ENCODE data around the gene ALDH1L1. TPM values are rescaled to one million over a fixed set of nuclear protein-coding genes. Genes with fewer than 3 reads are reported as not detected.

ALDH1L1 gene
- polyA plus RNA-seq, 10 donors = 0.15 to 0.44 (median 0.23) TPM

DNA sequence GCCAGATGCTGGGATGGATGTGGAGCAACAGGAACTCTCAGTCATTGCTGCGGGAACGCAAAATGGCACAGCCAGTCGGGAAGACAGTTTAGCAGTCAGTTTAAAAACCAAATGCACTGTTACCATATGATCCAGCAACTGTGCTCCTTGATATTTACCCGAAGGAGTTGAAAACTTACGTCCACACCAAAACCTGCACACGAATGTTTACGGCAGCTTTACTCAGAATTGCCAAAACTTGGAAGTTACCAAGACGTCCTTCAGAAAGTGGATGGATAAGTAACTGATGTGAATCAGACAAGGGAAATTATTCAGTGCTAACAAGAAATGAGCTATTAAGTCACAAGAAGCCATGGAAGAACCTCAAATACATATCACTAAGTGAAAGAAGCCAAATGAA lies 60.4 kb downstream of the ALDH1L1 start:
- DNase-seq = no peak

- no peak for DNase-seq
These were observed 61.2 kb downstream of the ALDH1L1 start for GRCh38 chr3:126119008-126119675.

DNA sequence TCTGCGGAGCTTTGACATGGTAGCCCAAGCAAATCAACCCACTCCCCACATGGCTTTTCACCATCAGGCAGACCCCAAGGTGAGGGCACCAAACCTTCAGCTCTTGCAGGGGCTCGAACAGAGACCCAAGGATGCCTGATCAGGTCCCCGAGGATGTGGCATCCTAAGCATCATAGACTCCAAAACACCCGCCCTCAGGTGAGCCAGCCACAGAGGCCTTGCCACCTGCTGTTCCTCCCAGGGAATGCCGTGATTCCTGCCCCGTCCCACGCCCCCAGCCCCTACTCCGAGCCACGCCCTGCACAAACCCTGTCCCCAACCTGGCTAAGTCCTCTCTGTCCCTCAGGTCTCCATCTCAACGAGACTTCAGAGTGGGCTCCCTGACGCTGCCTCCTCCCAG lies 61.8 kb downstream of the ALDH1L1 start:
- DNase-seq = no peak

DNA sequence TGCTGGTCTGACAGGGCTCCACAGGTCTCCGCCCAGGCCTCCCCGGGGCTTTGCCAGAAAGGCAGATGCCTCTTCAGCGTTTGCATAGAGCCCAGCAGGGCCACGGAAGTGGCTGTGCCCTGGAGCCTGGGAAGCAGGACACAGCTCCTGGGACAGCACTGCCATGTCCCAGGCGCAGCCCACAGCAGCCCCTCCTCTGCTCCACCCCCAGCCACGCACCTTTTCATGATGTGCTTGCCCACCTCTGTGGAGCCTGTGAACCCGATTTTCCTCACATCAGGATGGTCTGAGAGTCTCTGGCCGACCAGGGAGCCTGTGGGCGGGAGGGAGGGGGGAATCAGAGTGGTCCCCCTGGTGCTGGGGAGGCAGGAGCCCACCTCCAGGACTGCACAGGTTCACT lies 62.6 kb downstream of the ALDH1L1 start:
- DNase-seq = no peak

- DNase-seq = no peak
These were observed 63.2 kb downstream of the ALDH1L1 start for GRCh38 chr3:126117212-126117611.

GRCh38 chr3:126116526-126116925 lies 63.9 kb downstream of the ALDH1L1 start:
- no peak for DNase-seq

- no peak for DNase-seq
These were observed 65.7 kb downstream of the ALDH1L1 start for GRCh38 chr3:126114443-126115386.

- DNase-seq = no peak
These were observed 66.5 kb downstream of the ALDH1L1 start for GRCh38 chr3:126113733-126114442.

GRCh38 chr3:126113238-126113555 lies 67.2 kb downstream of the ALDH1L1 start:
- no peak for DNase-seq

DNA sequence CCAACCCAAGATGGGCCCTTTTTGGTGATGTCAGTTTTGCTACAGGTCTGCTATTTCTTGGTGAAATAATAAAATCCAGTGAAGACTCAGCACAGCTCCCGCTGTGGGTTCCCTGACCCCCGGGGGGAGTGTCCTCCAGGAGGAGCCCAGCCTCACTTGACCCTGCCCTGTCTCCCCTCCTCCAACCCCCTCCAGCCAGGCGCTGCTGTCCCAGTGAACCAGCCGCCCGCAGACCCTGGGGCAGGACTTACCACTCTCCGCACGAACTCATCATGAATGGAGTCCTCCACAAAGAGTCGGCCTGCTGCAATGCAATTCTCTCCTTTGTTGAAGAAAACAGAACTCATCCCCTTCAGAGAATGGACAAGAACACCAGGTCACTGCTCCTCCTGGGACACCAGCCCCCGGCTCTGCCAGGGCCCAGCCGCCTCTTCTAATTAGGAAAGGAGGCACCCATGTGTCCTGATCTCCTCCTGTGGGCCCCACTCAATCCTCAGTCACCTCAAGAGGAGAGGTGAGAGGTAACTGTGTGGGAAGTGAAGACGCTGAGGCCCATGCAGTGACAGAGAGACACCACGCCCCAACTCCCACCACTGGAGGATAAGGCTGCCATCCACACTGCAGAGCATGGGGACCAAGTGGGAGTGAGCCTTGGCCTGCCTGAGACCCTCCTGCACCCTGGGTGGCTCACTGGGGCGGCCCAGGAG lies 67.7 kb downstream of the ALDH1L1 start:
- no peak for DNase-seq

DNA sequence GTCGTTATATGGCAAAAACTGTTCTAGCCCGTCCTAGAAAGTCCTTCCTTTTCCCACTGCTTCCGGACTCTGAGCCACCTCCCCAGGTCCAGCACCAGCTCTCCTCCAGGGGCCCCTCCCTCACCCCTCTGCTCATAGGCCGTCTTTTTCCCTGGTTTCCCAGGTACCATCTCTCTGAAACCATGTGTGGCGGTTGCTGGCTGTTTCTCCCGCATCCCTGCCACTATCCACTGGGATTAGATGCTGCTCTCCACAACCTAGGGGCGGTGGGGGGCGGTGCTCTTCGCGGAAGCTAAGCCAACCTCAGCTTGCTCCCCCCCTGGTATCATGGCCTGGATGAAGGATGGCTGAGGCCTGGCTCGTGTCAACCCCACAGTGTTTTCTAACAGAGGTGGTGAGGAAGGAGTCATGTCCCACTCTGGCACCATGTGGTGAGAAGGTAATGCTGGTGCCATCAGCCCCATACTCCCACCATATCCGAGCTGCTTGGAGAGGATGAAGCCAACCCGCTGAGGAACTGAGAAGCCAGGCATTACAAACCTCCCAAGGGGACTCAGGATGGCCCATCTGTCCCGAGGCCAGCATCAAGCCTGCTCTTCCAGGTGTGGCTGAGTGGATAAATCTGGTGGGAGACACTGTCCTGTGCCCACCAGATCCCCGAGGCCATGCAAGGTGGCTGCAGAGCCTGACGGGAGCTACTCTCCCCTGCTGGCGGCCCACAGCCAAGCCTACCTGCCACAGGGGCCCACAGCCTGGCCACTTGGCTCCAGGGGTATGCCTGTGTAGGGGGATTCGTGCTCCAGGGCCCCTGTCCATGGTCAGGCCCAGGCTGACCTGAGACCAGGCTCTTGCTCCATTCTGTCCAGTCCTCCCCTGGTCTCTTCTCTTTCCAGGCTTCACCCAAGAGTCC lies 68.6 kb downstream of the ALDH1L1 start:
- no peak for DNase-seq

DNA sequence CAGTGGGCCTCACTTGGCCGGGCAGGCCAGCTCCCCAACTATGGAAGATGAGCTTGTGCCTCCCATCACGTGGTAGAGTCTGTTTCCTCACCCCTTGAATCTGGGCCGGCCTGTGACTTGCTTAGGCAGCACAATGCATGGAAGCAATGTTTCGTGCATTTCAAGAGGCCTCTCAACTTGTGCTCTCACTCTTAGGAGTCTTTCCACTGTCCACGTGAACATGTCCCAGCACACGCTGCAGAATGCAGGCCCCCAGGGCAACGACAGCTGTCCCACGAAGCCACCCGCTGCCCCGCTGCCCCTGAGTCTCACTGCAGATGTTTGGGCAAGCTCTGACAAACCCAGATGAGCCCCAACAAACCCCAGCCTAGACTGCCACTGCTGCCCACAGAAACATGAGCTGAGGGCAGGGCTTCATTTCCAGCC lies 69.2 kb downstream of the ALDH1L1 start:
- no peak for DNase-seq

- no peak for DNase-seq
These were observed 69.8 kb downstream of the ALDH1L1 start for GRCh38 chr3:126110431-126111125.

DNA sequence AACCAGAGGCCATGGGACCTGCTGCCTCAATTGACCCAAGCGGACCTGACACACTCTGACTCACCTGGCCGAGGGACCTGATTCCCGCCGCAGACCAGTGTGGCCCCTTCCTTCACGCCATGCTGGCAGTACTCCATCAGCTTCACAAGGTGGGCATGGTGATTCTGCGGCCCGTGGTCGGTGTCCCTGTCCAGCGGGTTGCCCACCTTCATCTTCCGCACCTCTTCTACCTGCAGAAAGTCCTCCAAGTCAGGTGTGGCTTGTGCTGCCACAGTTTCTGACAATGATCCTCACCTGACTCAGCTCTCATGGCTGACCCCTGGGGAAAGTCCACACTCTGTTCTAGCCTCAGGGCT lies 70.5 kb downstream of the ALDH1L1 start:
- no peak for DNase-seq

- no peak for DNase-seq
These were observed 71.1 kb downstream of the ALDH1L1 start for GRCh38 chr3:126109146-126109879.

GRCh38 chr3:126108676-126109050 lies 71.7 kb downstream of the ALDH1L1 start:
- no peak for DNase-seq

DNA sequence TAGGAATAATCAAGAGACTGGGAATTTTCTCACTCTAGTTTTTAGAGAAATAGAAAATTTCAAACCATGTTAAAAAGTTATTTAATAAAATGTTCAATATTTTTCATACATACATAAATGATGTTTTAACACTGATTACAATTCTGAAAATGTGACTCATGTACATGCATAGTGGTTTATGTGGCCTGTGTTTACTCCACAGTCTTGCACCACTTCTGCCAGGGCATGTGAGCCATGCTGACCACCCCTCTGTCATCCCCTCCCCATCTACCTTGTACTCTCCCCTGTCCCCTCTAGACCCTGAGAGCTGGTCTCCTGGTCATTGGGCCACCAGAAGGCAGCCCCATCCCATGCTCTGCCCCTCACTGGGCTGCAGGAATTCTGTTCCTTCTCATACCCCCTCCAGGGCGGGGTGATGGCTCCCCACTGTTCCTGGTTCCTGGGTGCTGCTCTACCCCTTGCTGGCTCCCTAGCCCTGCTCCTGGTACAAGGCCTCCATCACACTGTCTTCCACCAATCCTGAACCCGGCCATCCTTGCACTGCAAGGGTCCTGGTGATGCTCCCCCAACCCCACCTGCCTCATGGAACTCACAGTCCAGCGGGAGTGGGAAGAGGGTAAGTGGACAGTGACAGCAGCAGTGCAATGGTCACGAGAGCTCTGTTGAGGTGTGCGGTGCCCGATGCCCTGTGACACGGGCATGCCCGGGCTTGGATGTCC lies 72.3 kb downstream of the ALDH1L1 start:
- DNase-seq = no peak

DNA sequence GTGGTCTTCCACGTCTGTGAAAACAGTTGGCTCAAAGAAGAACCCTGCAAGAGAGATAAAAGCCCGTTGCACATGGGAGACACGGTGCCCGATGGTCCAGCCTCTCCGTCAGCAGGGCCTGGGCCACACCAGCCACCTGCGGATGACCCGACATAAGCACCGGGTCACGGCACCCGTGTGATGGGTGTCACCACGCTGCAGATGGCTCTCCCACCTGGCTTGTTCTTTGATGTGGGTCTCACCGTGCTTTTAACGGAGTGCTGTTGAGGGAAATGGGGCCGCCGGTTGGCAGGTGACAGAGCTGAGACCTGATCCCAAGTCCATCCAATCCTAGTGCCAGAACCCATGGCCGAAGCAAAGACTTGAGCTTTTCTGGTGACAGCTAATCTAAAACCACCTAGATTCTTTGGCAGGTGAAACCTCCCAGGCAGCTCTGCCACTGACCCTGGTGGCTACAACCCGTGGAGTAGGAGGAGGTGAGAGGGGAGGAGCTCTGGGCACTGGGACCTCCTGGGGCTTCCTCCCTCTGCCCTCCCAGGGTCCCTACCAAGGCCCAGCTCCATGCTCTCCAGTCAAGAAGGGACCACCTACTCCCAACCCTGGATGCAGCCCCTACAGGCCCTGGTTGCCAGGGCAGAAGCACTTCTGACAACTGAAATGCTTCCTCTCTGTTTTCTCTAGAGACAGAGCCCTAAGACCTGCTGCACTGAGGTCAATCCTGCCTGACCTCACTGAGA lies 73.0 kb downstream of the ALDH1L1 start:
- DNase-seq = no peak

Measured in muscle of back (tissue), 11 donors.